Panc1 (cell line): ENCODE results near the gene EBNA1BP2. TPM values are rescaled to one million over a fixed set of nuclear protein-coding genes. Genes with fewer than 3 reads are reported as not detected.

Experiments used
- ATAC-seq: fragments of 200-7000 bp; cut with Tn5 transposase; 2 replicates; pipeline ENCODE4 v1.9.1; 2020; ENCODE audit warnings: mild to moderate bottlenecking, moderate library complexity
- BruUV-seq: library from RNA; stranded (reverse); fragments of 400-500 nt; replicated peaks from 2 replicates; lab custom pipeline; 2021; lab: Mats Ljungman, UMichigan
- CTCF ChIA-PET: fragments of 300-600 bp; sonication (Branson Sonifier 250); formaldehyde crosslinking; loops from one replicate; lab custom pipeline; 2022; ENCODE audit warnings: antibody characterized with exemption; lab: Charles Lee
- POLR2A ChIA-PET: fragments of 300-600 bp; sonication (Branson Sonifier 250); formaldehyde crosslinking; loops from one replicate; lab custom pipeline; 2022; ENCODE audit warnings: antibody characterized with exemption; lab: Charles Lee
- DNase-seq: peaks from one replicate; pipeline ENCODE4 v3.0.0-alpha.2; 2010; ENCODE audit warnings: low read depth, low spot score
- H3K27ac ChIP-seq: 2 replicates; pipeline ENCODE4 v1.5.1; 2011; ENCODE audit warnings: mild to moderate bottlenecking, low read length, inconsistent platforms
- H3K27me3 ChIP-seq: fragments of 200-500 bp; sonication (Bioruptor generic); 2 replicates; pipeline ENCODE4 v1.6.0; 2014; ENCODE audit warnings: low read length, inconsistent platforms; ENCODE audit not compliant: control insufficient read depth, insufficient read depth
- H3K36me3 ChIP-seq: fragments of 200-500 bp; sonication (Bioruptor generic); 2 replicates; pipeline ENCODE4 v1.5.1; 2014; ENCODE audit warnings: inconsistent platforms, mild to moderate bottlenecking, low read length, moderate library complexity; ENCODE audit not compliant: control insufficient read depth, insufficient read depth
- H3K4me1 ChIP-seq: 2 replicates; pipeline ENCODE4 v1.5.1; 2011; ENCODE audit warnings: inconsistent platforms, mild to moderate bottlenecking, low read length, moderate library complexity; ENCODE audit not compliant: control insufficient read depth, insufficient read depth
- H3K4me3 ChIP-seq, 2 experiments: 2 replicates each; pipeline ENCODE4 v1.5.1; 2011 to 2012; ENCODE audit warnings: low read depth in 2 of 2, low read length in 2 of 2, mild to moderate bottlenecking in 2 of 2, inconsistent platforms in 1 of 2, moderate library complexity in 1 of 2
- H3K9me3 ChIP-seq: fragments of 200-500 bp; sonication (Bioruptor generic); 2 replicates; pipeline ENCODE4 v1.5.1; 2014; ENCODE audit warnings: low read depth, mild to moderate bottlenecking, inconsistent platforms, low read length, moderate library complexity; ENCODE audit not compliant: control insufficient read depth, insufficient read depth
- CTCF ChIP-seq: fragments of 450-650 bp; IDR thresholded peaks from 2 replicates; pipeline ENCODE4 v1.5.1; 2017; ENCODE audit warnings: mild to moderate bottlenecking
- POLR2AphosphoS5 ChIP-seq: IDR thresholded peaks from 2 replicates; pipeline ENCODE4 v1.6.1; 2012; ENCODE audit warnings: mild to moderate bottlenecking, low read depth, low read length, moderate library complexity
- SIN3A ChIP-seq: IDR thresholded peaks from 2 replicates; pipeline ENCODE4 v1.6.1; 2012; ENCODE audit warnings: low read depth, mild to moderate bottlenecking, low read length, moderate library complexity, borderline replicate concordance; ENCODE audit not compliant: insufficient read depth
- TCF7L2 ChIP-seq: IDR thresholded peaks from 2 replicates; pipeline ENCODE4 v1.6.1; 2011; ENCODE audit warnings: mild to moderate bottlenecking, low read depth, low read length, inconsistent platforms
- in situ Hi-C: cut with HindIII; loops from 2 replicates; pipeline ENCODE4 v1.10.0; 2016; ENCODE audit warnings: low sequenced_read_pairs, low pct_unique_long_range_greater_than_20kb
- intact Hi-C: fragments of 100-400 bp; cut with micrococcal nuclease; formaldehyde crosslinking; loops from one replicate; pipeline ENCODE4 v1.10.0; 2022; ENCODE audit not compliant: unreplicated experiment
- total RNA-seq: library from RNA; stranded (reverse); gene quantifications from one replicate; pipeline ENCODE4 v1.2.1, GENCODE V29; 2021; ENCODE audit not compliant: unreplicated experiment
- TF ChIP-seq, protein P1 (sequence below), 2 experiments: IDR thresholded peaks; 2 replicates each; pipeline ENCODE4 v1.6.1; 2011 to 2012; ENCODE audit warnings: low read depth in 2 of 2, control low read depth in 1 of 2, low read length in 1 of 2, mild to moderate bottlenecking in 1 of 2, moderate library complexity in 1 of 2; ENCODE audit not compliant: insufficient read depth in 1 of 2

EBNA1BP2 gene
- total RNA-seq, 1 experiment from 2014 or later: 144 TPM

- intact Hi-C loops (no loop called here), in situ Hi-C loops (no loop called here)
- no peak overlapping the region for H3K4me3 ChIP-seq
- ATAC-seq (no peak), DNase-seq (no peak)
- CTCF ChIA-PET: no interaction called here
- H3K27me3 ChIP-seq: no peaks in the 10 kb centered on the region
- no peak for TF ChIP-seq TCF7L2
- TF ChIP-seq POLR2AphosphoS5: no peak
- no peak for TF ChIP-seq CTCF
- no peak for TF ChIP-seq SIN3A
- TF ChIP-seq, protein P1, sequence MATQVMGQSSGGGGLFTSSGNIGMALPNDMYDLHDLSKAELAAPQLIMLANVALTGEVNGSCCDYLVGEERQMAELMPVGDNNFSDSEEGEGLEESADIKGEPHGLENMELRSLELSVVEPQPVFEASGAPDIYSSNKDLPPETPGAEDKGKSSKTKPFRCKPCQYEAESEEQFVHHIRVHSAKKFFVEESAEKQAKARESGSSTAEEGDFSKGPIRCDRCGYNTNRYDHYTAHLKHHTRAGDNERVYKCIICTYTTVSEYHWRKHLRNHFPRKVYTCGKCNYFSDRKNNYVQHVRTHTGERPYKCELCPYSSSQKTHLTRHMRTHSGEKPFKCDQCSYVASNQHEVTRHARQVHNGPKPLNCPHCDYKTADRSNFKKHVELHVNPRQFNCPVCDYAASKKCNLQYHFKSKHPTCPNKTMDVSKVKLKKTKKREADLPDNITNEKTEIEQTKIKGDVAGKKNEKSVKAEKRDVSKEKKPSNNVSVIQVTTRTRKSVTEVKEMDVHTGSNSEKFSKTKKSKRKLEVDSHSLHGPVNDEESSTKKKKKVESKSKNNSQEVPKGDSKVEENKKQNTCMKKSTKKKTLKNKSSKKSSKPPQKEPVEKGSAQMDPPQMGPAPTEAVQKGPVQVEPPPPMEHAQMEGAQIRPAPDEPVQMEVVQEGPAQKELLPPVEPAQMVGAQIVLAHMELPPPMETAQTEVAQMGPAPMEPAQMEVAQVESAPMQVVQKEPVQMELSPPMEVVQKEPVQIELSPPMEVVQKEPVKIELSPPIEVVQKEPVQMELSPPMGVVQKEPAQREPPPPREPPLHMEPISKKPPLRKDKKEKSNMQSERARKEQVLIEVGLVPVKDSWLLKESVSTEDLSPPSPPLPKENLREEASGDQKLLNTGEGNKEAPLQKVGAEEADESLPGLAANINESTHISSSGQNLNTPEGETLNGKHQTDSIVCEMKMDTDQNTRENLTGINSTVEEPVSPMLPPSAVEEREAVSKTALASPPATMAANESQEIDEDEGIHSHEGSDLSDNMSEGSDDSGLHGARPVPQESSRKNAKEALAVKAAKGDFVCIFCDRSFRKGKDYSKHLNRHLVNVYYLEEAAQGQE (IDR thresholded peaks at IDR 0.05; ENCODE audit: insufficient read depth in 1 of 2, low read depth in 2 of 2, low read length in 1 of 2): no peak
- no TSS peak for BruUV-seq
- H3K27ac ChIP-seq: no peak overlapping the region
- no peaks in the 10 kb centered on the region for H3K36me3 ChIP-seq
- H3K4me1 ChIP-seq: no peaks in the 10 kb centered on the region
- H3K9me3 ChIP-seq: no peaks in the 10 kb centered on the region
- POLR2A ChIA-PET: no interaction called here
Measured at GRCh38 chr1:43152866-43153265, 19.2 kb downstream of the EBNA1BP2 start.

- no peak overlapping the region for H3K4me3 ChIP-seq
- no peaks in the 10 kb centered on the region for H3K36me3 ChIP-seq
- H3K4me1 ChIP-seq: peaks cover 4% of the 10 kb centered on the region; the same call in 1 of the 2 replicates
- ChIA-PET CTCF (no interaction called here), POLR2A (no interaction called here)
- in situ Hi-C loops: no loop called here
- no peaks in the 10 kb centered on the region for H3K9me3 ChIP-seq
- TF ChIP-seq CTCF: no peak
- no peak for TF ChIP-seq TCF7L2
- no peak for TF ChIP-seq SIN3A
- TF ChIP-seq POLR2AphosphoS5: no peak
- TF ChIP-seq, protein P1 (IDR thresholded peaks at IDR 0.05; ENCODE audit: insufficient read depth in 1 of 2, low read depth in 2 of 2, low read length in 1 of 2): no peak
- ATAC-seq (no peak), DNase-seq (no peak)
- H3K27me3 ChIP-seq: no peaks in the 10 kb centered on the region
- intact Hi-C loops: no loop called here
- H3K27ac ChIP-seq: no peak overlapping the region
- BruUV-seq: no TSS peak
Measured at GRCh38 chr1:43149889-43150288, 22.2 kb downstream of the EBNA1BP2 start.
